ENCODE results near the gene RAP1A.

DNA sequence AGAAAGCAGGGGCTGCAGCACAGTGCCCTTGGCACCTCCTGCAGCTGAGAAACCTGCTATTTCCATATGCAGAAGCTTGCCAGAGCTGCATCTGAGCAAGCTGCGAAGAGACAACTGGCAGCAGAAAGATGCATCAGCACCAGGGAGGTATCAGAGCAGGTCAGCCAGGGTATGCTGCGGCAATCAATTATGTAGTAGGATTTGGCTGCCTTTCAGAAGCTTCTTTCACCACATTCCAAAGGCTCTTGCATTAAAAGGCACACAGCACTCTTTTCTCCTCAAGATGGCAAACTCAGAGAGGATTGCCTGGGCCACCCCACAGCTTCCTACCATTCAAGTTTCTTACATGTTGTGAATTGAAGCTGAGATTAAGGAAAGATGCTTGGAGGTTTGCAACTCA, 47.6 kb upstream of the RAP1A start:
- TF ChIP-seq SMC3 (IDR thresholded peaks at IDR 0.05; ENCODE audit: low read depth, low read length) (0 out of 2 replicates have a peak, but pooled peaks have one; percentile 8), CHD2 (IDR thresholded peaks at IDR 0.05; ENCODE audit: low read length, partially characterized antibody) (no peak), EP300 (IDR thresholded peaks at IDR 0.05; ENCODE audit: borderline replicate concordance in 1 of 2, low read depth in 1 of 2, low read length in 1 of 2) (peak; percentile 17 to 76; a peak in 1 of 4 replicates), FOSL2 (IDR thresholded peaks at IDR 0.05; ENCODE audit: borderline replicate concordance, low read depth) (peak; percentile 35; the same call in 1 of the 2 replicates), POLR2AphosphoS5 (IDR thresholded peaks at IDR 0.05; ENCODE audit: low read depth, low read length) (no peak)
- TF ChIP-seq, protein P1, sequence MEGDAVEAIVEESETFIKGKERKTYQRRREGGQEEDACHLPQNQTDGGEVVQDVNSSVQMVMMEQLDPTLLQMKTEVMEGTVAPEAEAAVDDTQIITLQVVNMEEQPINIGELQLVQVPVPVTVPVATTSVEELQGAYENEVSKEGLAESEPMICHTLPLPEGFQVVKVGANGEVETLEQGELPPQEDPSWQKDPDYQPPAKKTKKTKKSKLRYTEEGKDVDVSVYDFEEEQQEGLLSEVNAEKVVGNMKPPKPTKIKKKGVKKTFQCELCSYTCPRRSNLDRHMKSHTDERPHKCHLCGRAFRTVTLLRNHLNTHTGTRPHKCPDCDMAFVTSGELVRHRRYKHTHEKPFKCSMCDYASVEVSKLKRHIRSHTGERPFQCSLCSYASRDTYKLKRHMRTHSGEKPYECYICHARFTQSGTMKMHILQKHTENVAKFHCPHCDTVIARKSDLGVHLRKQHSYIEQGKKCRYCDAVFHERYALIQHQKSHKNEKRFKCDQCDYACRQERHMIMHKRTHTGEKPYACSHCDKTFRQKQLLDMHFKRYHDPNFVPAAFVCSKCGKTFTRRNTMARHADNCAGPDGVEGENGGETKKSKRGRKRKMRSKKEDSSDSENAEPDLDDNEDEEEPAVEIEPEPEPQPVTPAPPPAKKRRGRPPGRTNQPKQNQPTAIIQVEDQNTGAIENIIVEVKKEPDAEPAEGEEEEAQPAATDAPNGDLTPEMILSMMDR (IDR thresholded peaks at IDR 0.05) = no peak
